Measurements from ENCODE around the gene WAC. TPM values are rescaled to one million over a fixed set of nuclear protein-coding genes. Genes with fewer than 3 reads are reported as not detected.

The WAC gene
- total RNA-seq, 1 donor from 2014 or later: 54.8 TPM

DNA sequence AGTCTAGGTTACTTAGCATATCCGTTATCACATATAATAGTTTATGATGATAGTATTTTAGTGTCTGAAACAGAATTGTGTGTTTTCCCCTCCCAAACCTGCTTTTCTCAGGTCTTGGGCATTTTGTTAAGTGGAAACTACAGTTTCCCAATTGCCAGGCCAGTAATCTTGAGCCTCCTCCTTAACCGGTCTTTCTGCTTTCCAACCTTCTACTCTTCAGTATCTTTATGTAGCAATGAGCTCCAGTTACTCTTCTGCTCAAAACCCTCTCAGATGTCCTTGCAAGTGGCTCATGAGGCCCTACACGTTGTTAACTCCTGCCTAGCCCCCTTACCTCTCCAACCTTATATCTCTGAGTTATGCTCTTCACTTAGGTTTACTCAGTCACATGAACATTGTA is 22.0 kb downstream of the WAC start:
- no peak overlapping the region for H3K4me3 ChIP-seq (ENCODE audit: low read depth, low read length)
- no peak for DNase-seq (ENCODE audit: low read depth)
- TF ChIP-seq CTCF (conservative IDR thresholded peaks at IDR 0.05; ENCODE audit: low read depth, low read length): no peak

- TF ChIP-seq CTCF (conservative IDR thresholded peaks at IDR 0.05; ENCODE audit: low read depth, low read length): no peak
- no peak overlapping the region for H3K4me3 ChIP-seq (ENCODE audit: low read depth, low read length)
- no peak for DNase-seq (ENCODE audit: low read depth)
Observed at GRCh38 chr10:28555358-28555757, 22.4 kb downstream of the WAC start.

DNA sequence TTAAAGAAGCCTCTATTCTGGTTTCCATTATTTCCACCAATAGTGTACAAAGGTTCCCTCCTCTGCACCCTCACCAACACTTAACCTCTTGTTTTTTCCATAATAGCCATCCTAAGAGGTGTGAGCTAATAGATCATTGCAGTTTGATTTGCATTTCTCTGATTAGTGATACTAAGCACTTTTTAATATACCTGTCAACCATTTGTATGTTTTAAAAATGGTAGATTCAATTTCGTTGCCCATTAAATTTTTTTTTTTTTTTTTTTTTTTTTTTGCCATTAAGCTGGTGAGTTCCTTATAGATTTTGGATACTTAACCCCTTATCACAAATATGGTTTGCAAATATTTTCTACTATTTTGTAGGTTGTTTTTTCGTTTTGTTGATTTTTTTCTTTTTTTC is 23.2 kb downstream of the WAC start:
- no peak overlapping the region for H3K4me3 ChIP-seq (ENCODE audit: low read depth, low read length)
- no peak for TF ChIP-seq CTCF (conservative IDR thresholded peaks at IDR 0.05; ENCODE audit: low read depth, low read length)
- no peak for DNase-seq (ENCODE audit: low read depth)

GRCh38 chr10:28558186-28558585 is 25.3 kb downstream of the WAC start:
- TF ChIP-seq CTCF (conservative IDR thresholded peaks at IDR 0.05; ENCODE audit: low read depth, low read length): no peak
- no peak for DNase-seq (ENCODE audit: low read depth)
- H3K4me3 ChIP-seq (ENCODE audit: low read depth, low read length): no peak overlapping the region

DNA sequence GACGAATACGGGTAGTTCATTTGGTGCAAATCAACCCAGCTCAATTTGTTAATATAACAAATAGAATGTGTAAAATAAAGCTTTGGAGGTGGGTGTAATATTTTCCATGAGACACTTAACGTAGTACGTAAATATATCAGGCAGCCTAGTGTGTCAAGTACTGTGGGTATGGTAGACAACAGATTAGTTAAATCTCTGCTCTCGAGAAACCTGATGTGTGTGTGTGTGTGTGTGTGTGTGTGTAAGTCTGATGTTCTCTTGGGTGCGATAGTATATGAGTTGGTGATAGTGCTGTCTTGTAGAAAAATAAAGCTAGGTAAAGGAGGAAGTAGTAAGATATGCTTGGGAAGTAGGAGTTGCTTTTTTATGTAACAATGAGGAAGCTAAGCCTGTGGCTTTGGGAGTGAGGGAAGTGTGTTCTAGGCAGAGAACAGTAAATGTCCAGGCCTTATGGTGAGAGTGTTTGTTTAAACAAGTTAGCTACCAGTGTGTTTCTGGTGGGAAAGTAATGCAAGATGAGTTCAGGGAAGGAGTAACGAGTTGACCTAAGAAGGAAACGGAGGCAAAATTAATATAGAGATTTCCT is 26.1 kb downstream of the WAC start:
- H3K4me3 ChIP-seq (ENCODE audit: low read depth, low read length): no peak overlapping the region
- DNase-seq (ENCODE audit: low read depth): no peak
- no peak for TF ChIP-seq CTCF (conservative IDR thresholded peaks at IDR 0.05; ENCODE audit: low read depth, low read length)

- no peak for TF ChIP-seq CTCF (conservative IDR thresholded peaks at IDR 0.05; ENCODE audit: low read depth, low read length)
- no peak overlapping the region for H3K4me3 ChIP-seq (ENCODE audit: low read depth, low read length)
- no peak for DNase-seq (ENCODE audit: low read depth)
Observed at GRCh38 chr10:28559618-28560017, 26.7 kb downstream of the WAC start.

GRCh38 chr10:28560617-28561016 is 27.7 kb downstream of the WAC start:
- no peak overlapping the region for H3K4me3 ChIP-seq (ENCODE audit: low read depth, low read length)
- no peak for DNase-seq (ENCODE audit: low read depth)
- TF ChIP-seq CTCF (conservative IDR thresholded peaks at IDR 0.05; ENCODE audit: low read depth, low read length): no peak
